ENCODE results near the gene KDM1A. TPM values are rescaled to one million over a fixed set of nuclear protein-coding genes. Genes with fewer than 3 reads are reported as not detected.

The KDM1A gene
- polyA plus RNA-seq, 2 of the 4 experiments (the other 2 are of a cell fraction), result 66.4 to 80.3 TPM

DNA sequence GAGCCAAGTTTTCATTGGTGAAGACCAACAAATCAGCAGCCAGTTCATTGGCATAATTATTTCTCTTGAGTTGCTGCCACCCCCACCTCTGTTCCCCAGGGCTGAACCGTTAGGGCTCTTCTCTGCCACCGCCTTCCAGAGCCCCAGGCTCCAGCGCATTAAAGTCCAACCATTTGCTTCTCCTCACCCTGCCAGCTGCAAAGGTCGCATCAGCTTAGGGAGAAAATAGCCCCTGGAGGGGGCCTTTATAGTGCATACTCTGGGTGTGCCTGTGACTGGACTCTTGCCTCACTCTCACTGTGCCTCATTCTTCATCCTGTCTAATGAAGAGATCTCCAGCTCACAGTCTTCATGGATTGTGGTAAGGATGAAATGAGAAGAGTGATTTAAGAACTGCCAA lies 50.4 kb downstream of the KDM1A start (continued):
- no peak for TF ChIP-seq CTCF (IDR thresholded peaks at IDR 0.05)
- no peak for TF ChIP-seq MAFK (IDR thresholded peaks at IDR 0.05; ENCODE audit: partially characterized antibody)
- TF ChIP-seq JUNB (IDR thresholded peaks at IDR 0.05), result no peak

DNA sequence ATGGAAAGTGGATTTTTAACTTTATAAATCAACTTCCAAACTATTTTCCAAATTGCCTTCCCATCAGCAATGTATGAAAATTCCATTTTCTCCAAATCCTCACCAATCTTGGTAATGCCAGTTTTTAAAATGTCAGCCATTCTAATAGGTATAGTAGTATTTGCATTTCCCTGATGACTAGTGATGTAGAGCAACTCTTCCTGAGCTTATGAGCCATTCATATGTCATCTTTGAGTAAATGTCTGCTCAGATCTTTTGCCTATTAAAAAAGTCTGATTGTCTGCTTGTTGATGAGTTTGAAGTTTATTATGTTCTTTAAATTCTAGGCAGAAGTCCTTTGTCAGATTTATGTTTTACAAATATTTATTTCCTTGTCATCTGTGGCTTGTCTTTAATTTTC lies 54.7 kb downstream of the KDM1A start:
- Histone ChIP-seq H3K4me1 (peaks cover 10% of the 10 kb centered on the region; the same call in 2 of the 3 replicates), H3K9me3 (no peaks in the 10 kb centered on the region), H3K27ac (no peak overlapping the region), H3K4me3 (no peak overlapping the region), H3K4me2 (no peak overlapping the region)
- ChIA-PET POLR2A (no interaction called here), CTCF (no interaction called here)
- TF ChIP-seq CBX2 (IDR thresholded peaks at IDR 0.05; ENCODE audit: borderline replicate concordance, low read depth) (no peak), SREBF2 (IDR thresholded peaks at IDR 0.05) (no peak), MAZ (IDR thresholded peaks at IDR 0.05; ENCODE audit: borderline replicate concordance, low read depth, low read length) (no peak)
- no peak for DNase-seq (ENCODE audit: low read depth in 1 of 2, low spot score in 1 of 2)
- no peak for ATAC-seq
- no peak for FAIRE-seq

DNA sequence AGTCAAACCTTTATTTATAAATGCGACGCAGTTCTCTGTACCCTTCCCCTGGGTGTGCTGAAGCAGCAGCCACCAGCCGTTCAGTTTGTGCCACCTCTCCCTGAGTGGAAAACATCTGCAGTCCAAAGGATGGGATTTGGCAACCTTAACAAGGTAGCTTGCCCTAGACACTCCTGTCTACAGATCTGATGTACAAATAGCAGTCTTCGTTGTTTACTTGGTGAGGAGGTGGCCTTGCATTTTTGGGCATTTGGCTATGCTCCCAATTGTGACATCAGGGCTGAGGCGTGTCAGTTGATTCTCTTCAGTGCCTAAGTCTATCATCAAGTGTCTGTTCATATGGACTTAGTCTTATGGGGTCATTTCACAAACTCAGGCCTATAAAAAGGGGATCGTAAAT lies 59.8 kb downstream of the KDM1A start:
- ATAC-seq (no peak), FAIRE-seq (no peak), DNase-seq (ENCODE audit: low read depth in 1 of 2, low spot score in 1 of 2) (no peak)
- peaks cover 3% of the 10 kb centered on the region; the same call in 2 of the 3 replicates for H3K4me1 ChIP-seq
- ChIA-PET CTCF (interaction anchor here (1.8 to 3.6 kb wide), 2 partner anchors 20 to 105 kb away, joined by 7 to 19 read pairs; no protein-coding TSS in a partner anchor), POLR2A (no interaction called here)
- TF ChIP-seq, protein P1, sequence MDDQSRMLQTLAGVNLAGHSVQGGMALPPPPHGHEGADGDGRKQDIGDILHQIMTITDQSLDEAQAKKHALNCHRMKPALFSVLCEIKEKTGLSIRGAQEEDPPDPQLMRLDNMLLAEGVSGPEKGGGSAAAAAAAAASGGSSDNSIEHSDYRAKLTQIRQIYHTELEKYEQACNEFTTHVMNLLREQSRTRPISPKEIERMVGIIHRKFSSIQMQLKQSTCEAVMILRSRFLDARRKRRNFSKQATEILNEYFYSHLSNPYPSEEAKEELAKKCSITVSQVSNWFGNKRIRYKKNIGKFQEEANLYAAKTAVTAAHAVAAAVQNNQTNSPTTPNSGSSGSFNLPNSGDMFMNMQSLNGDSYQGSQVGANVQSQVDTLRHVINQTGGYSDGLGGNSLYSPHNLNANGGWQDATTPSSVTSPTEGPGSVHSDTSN (IDR thresholded peaks at IDR 0.05), result no peak
- TF ChIP-seq, protein P2, sequence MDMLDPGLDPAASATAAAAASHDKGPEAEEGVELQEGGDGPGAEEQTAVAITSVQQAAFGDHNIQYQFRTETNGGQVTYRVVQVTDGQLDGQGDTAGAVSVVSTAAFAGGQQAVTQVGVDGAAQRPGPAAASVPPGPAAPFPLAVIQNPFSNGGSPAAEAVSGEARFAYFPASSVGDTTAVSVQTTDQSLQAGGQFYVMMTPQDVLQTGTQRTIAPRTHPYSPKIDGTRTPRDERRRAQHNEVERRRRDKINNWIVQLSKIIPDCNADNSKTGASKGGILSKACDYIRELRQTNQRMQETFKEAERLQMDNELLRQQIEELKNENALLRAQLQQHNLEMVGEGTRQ (IDR thresholded peaks at IDR 0.05), result no peak
- TF ChIP-seq POLR2AphosphoS2 (conservative IDR thresholded peaks at IDR 0.05; ENCODE audit: low read length), result no peak
- TF ChIP-seq ZNF302 (CRISPR knock-in tag; IDR thresholded peaks at IDR 0.05), result no peak
- no peak for TF ChIP-seq ZSCAN20 (CRISPR knock-in tag; IDR thresholded peaks at IDR 0.05)
- no peak for TF ChIP-seq HOXB5 (CRISPR knock-in tag; IDR thresholded peaks at IDR 0.05)
- no peak for TF ChIP-seq CBX8 (IDR thresholded peaks at IDR 0.05)
- no peak for TF ChIP-seq CHD2 (IDR thresholded peaks at IDR 0.05; ENCODE audit: low read length, partially characterized antibody)
- TF ChIP-seq CEBPB (IDR thresholded peaks at IDR 0.05), result no peak
- H3K4me2 ChIP-seq, result no peak overlapping the region
- H3K9me3 ChIP-seq, result no peaks in the 10 kb centered on the region
- WGBS (ENCODE audit: missing lambda C conversion rate), result 87% methylated on average over 6 of the region's 6 CpGs
- no peak overlapping the region for H3K27ac ChIP-seq
- H3K4me3 ChIP-seq, result no peak overlapping the region

- no peak overlapping the region for H3K4me2 ChIP-seq
- no peak for FAIRE-seq
- 93% methylated on average over 3 of the region's 3 CpGs for WGBS (ENCODE audit: missing lambda C conversion rate)
- no peak overlapping the region for H3K27ac ChIP-seq
- no peak for DNase-seq (ENCODE audit: low read depth in 1 of 2, low spot score in 1 of 2)
- CTCF ChIA-PET, result interaction anchor here (0.8 to 3.6 kb wide), 6 partner anchors 12 to 323 kb away, joined by 3 to 19 read pairs (median 6); no protein-coding TSS in a partner anchor
- ATAC-seq, result no peak
- H3K4me3 ChIP-seq, result no peak overlapping the region
- H3K4me1 ChIP-seq, result peaks cover 3% of the 10 kb centered on the region; the same call in 1 of the 3 replicates
- POLR2A ChIA-PET, result no interaction called here
- no peaks in the 10 kb centered on the region for H3K9me3 ChIP-seq
- TF ChIP-seq CHD4 (IDR thresholded peaks at IDR 0.05; ENCODE audit: borderline replicate concordance) (no peak), REST (IDR thresholded peaks at IDR 0.05) (peak; percentile 14; the same call in 1 of the 2 replicates)
Observed at GRCh38 chr1:23080885-23081284, 61.6 kb downstream of the KDM1A start.

All from A549 (cell line).